Suprapubic skin (tissue), 4 donors: ENCODE results near the gene RHBDD1. TPM values are rescaled to one million over a fixed set of nuclear protein-coding genes. Genes with fewer than 3 reads are reported as not detected.
"Not testable (repeated sequence)": the region's sequence is repeated elsewhere in the genome, so short reads cannot be mapped to it uniquely, and the experiment has no call there.

Source experiments
- DNase-seq, 2 donors: peaks; one replicate each; pipeline ENCODE4 v3.0.0-alpha.2; 2019; ENCODE audit warnings: low spot score in 2 of 2
- H3K27ac ChIP-seq: fragments of 200-600 bp; sonication (generic); one replicate; pipeline ENCODE4 v1.5.1; 2019
- H3K27me3 ChIP-seq: fragments of 200-600 bp; sonication (generic); one replicate; pipeline ENCODE4 v1.5.1; 2019
- H3K36me3 ChIP-seq: fragments of 200-600 bp; sonication (generic); one replicate; pipeline ENCODE4 v1.5.1; 2019
- H3K4me1 ChIP-seq: fragments of 200-600 bp; sonication (generic); one replicate; pipeline ENCODE4 v1.5.1; 2019
- H3K4me3 ChIP-seq: fragments of 200-600 bp; sonication (generic); one replicate; pipeline ENCODE4 v1.5.1; 2019; ENCODE audit warnings: mild to moderate bottlenecking
- H3K9me3 ChIP-seq: fragments of 200-600 bp; sonication (generic); one replicate; pipeline ENCODE4 v1.5.1; 2019
- CTCF ChIP-seq, 2 donors: fragments of 200-600 bp in 1 of 2; fragments of 450-650 bp in 1 of 2; sonication (generic) in 1 of 2; IDR thresholded peaks; one replicate each; pipeline ENCODE4 v1.5.1; 2016 to 2019; ENCODE audit warnings: antibody characterized with exemption in 2 of 2, mild to moderate bottlenecking in 1 of 2, moderate library complexity in 1 of 2
- EP300 ChIP-seq: sonication (generic); formaldehyde crosslinking; IDR thresholded peaks from one replicate; pipeline ENCODE4 v1.6.1; 2017; ENCODE audit warnings: antibody characterized with exemption
- POLR2A ChIP-seq, 2 donors: fragments of 450-650 bp; IDR thresholded peaks; one replicate each; pipeline ENCODE4 v1.6.1; 2017; ENCODE audit warnings: antibody characterized with exemption in 2 of 2, mild to moderate bottlenecking in 2 of 2, moderate library complexity in 2 of 2
- POLR2AphosphoS5 ChIP-seq, 3 donors: sonication (generic); formaldehyde crosslinking; IDR thresholded peaks; one replicate each; pipeline ENCODE4 v1.6.1; 2017; ENCODE audit warnings: antibody characterized with exemption in 3 of 3
- WGBS: methylation state at CpG from one replicate; pipeline ENCODE4 v1.1.5; 2018; 5-methylcytosine and 5-hydroxymethylcytosine counted together
- total RNA-seq, 4 donors: library from RNA; depleted of rRNA; stranded (reverse); fragments of >200 nt; gene quantifications; one replicate each; pipeline ENCODE4 v1.1.0, GENCODE V29; 2016

The RHBDD1 gene
- total RNA-seq, 4 donors from 2014 or later: 14.0 to 41.8 (median 20.7) TPM

- H3K4me1 ChIP-seq: peaks cover 21% of the 10 kb centered on the region
- no peak for DNase-seq
- WGBS: 97% methylated on average over 1 of the region's 1 CpG
Measured at GRCh38 chr2:226832061-226832460, 3.8 kb upstream of the RHBDD1 start.

GRCh38 chr2:226834880-226835279 lies 974 bp upstream of the RHBDD1 start:
- not testable (repeated sequence) for DNase-seq, H3K9me3 ChIP-seq, H3K36me3 ChIP-seq, H3K27ac ChIP-seq, H3K27me3 ChIP-seq
- peak overlapping the region; percentile 81 for H3K4me3 ChIP-seq
- peaks cover 30% of the 10 kb centered on the region for H3K4me1 ChIP-seq
- 94% methylated on average over 18 of the region's 18 CpGs for WGBS

More at GRCh38 chr2:226832061-226832460, 3.8 kb upstream of the RHBDD1 start:
- TF ChIP-seq POLR2AphosphoS5 (IDR thresholded peaks at IDR 0.05) (no peak), POLR2A (IDR thresholded peaks at IDR 0.05) (no peak), CTCF (IDR thresholded peaks at IDR 0.05) (no peak), EP300 (no peak)
- Histone ChIP-seq H3K4me3 (no peak overlapping the region), H3K9me3 (no peaks in the 10 kb centered on the region), H3K27me3 (no peaks in the 10 kb centered on the region), H3K36me3 (no peaks in the 10 kb centered on the region), H3K27ac (no peak overlapping the region)

- Histone ChIP-seq H3K36me3 (no peaks in the 10 kb centered on the region), H3K27ac (peak overlapping the region; percentile 99), H3K4me1 (peaks cover 30% of the 10 kb centered on the region), H3K4me3 (peak overlapping the region; percentile 81), H3K9me3 (no peaks in the 10 kb centered on the region), H3K27me3 (no peaks in the 10 kb centered on the region)
- DNase-seq: peak in 1 of 2 donors; percentile 75
- TF ChIP-seq EP300: no peak
- TF ChIP-seq POLR2AphosphoS5 (IDR thresholded peaks at IDR 0.05): no peak
- TF ChIP-seq CTCF (IDR thresholded peaks at IDR 0.05): no peak
- TF ChIP-seq POLR2A (IDR thresholded peaks at IDR 0.05): no peak
- WGBS: 6% methylated on average over 22 of the region's 26 CpGs
Measured at GRCh38 chr2:226835420-226835795, 446 bp upstream of the RHBDD1 start.

GRCh38 chr2:226836548-226836885 lies 663 bp downstream of the RHBDD1 start:
- H3K27ac ChIP-seq: peak overlapping the region; percentile 99
- no peaks in the 10 kb centered on the region for H3K27me3 ChIP-seq
- H3K9me3 ChIP-seq: no peaks in the 10 kb centered on the region
- no peaks in the 10 kb centered on the region for H3K36me3 ChIP-seq
- no peak for TF ChIP-seq CTCF (IDR thresholded peaks at IDR 0.05)
- no peak for TF ChIP-seq POLR2AphosphoS5 (IDR thresholded peaks at IDR 0.05)
- no peak for TF ChIP-seq POLR2A (IDR thresholded peaks at IDR 0.05)
- no peak for TF ChIP-seq EP300
- 2% methylated on average over 6 of the region's 6 CpGs for WGBS
- no peak for DNase-seq
- H3K4me1 ChIP-seq: peaks cover 30% of the 10 kb centered on the region
- peak overlapping the region; percentile 81 for H3K4me3 ChIP-seq

GRCh38 chr2:226837334-226837733 lies 1.5 kb downstream of the RHBDD1 start:
- WGBS: 79% methylated on average over 7 of the region's 7 CpGs
- Histone ChIP-seq H3K4me3 (no peak overlapping the region), H3K4me1 (peaks cover 30% of the 10 kb centered on the region), H3K27ac (no peak overlapping the region), H3K27me3 (no peaks in the 10 kb centered on the region), H3K9me3 (no peaks in the 10 kb centered on the region), H3K36me3 (no peaks in the 10 kb centered on the region)
- DNase-seq: no peak
- TF ChIP-seq POLR2AphosphoS5 (IDR thresholded peaks at IDR 0.05): no peak
- no peak for TF ChIP-seq POLR2A (IDR thresholded peaks at IDR 0.05)
- no peak for TF ChIP-seq EP300
- TF ChIP-seq CTCF (IDR thresholded peaks at IDR 0.05): no peak
